Brain microvascular endothelial cell (primary cell): ENCODE measurements around the gene C1orf226.

Source experiments
- DNase-seq: peaks from one replicate; pipeline ENCODE4 v3.0.0-alpha.2; 2020
- H3K27ac ChIP-seq: fragments of 250-450 bp; sonication (Bioruptor Pico); 2 replicates; pipeline ENCODE4 v1.5.1; 2020; ENCODE audit warnings: mild to moderate bottlenecking, moderate library complexity
- H3K27me3 ChIP-seq: fragments of 250-450 bp; sonication (Bioruptor Pico); replicated peaks from 2 replicates; pipeline ENCODE4 v1.5.1; 2020; ENCODE audit warnings: mild to moderate bottlenecking
- H3K36me3 ChIP-seq: fragments of 250-450 bp; sonication (Bioruptor Pico); replicated peaks from 2 replicates; pipeline ENCODE4 v1.5.1; 2020; ENCODE audit warnings: mild to moderate bottlenecking
- H3K4me3 ChIP-seq: 2 replicates; pipeline ENCODE4 v1.5.1; 2011; ENCODE audit warnings: low read depth, mild to moderate bottlenecking, control low read depth, low read length, moderate library complexity
- CTCF ChIP-seq: IDR thresholded peaks from 2 replicates; pipeline ENCODE4 v1.5.1; 2011; ENCODE audit warnings: low read depth, mild to moderate bottlenecking, moderate library complexity, low read length, control low read depth, inconsistent platforms; ENCODE audit errors: missing control alignments
- in situ Hi-C: cut with HindIII; loops from 2 replicates; pipeline ENCODE4 v1.10.0; 2017; ENCODE audit warnings: low sequenced_read_pairs, low pct_ligation_motif_present

Gene C1orf226

GRCh38 chr1:162389971-162390370, 8.4 kb downstream of the C1orf226 start:
- TF ChIP-seq CTCF, result no peak
- H3K27ac ChIP-seq, result no peak overlapping the region
- no peak overlapping the region for H3K4me3 ChIP-seq
- in situ Hi-C loops, result no loop called here
- H3K36me3 ChIP-seq, result no peaks in the 10 kb centered on the region
- no peaks in the 10 kb centered on the region for H3K27me3 ChIP-seq
- no peak for DNase-seq

- in situ Hi-C loops, result no loop called here
- no peak for DNase-seq
- Histone ChIP-seq H3K36me3 (no peaks in the 10 kb centered on the region), H3K27me3 (no peaks in the 10 kb centered on the region), H3K4me3 (no peak overlapping the region), H3K27ac (no peak overlapping the region)
- TF ChIP-seq CTCF, result no peak
Measured at GRCh38 chr1:162390396-162391185, 9.1 kb downstream of the C1orf226 start.

GRCh38 chr1:162391790-162392563, 10.4 kb downstream of the C1orf226 start:
- Histone ChIP-seq H3K27ac (no peak overlapping the region), H3K36me3 (no peaks in the 10 kb centered on the region), H3K4me3 (no peak overlapping the region), H3K27me3 (no peaks in the 10 kb centered on the region)
- TF ChIP-seq CTCF, result peak; percentile 83
- peak; percentile 35 for DNase-seq
- in situ Hi-C loops, result no loop called here

GRCh38 chr1:162396201-162396906, 14.8 kb downstream of the C1orf226 start:
- Histone ChIP-seq H3K4me3 (no peak overlapping the region), H3K36me3 (no peaks in the 10 kb centered on the region), H3K27ac (no peak overlapping the region), H3K27me3 (no peaks in the 10 kb centered on the region)
- in situ Hi-C loops, result no loop called here
- no peak for TF ChIP-seq CTCF
- DNase-seq, result no peak

GRCh38 chr1:162397039-162397448, 15.5 kb downstream of the C1orf226 start:
- no peak overlapping the region for H3K4me3 ChIP-seq
- no peak for DNase-seq
- H3K27me3 ChIP-seq, result no peaks in the 10 kb centered on the region
- H3K36me3 ChIP-seq, result no peaks in the 10 kb centered on the region
- no peak overlapping the region for H3K27ac ChIP-seq
- in situ Hi-C loops, result no loop called here
- TF ChIP-seq CTCF, result peak; percentile 16
